Measurements from ENCODE around the gene MEF2C.

DNA sequence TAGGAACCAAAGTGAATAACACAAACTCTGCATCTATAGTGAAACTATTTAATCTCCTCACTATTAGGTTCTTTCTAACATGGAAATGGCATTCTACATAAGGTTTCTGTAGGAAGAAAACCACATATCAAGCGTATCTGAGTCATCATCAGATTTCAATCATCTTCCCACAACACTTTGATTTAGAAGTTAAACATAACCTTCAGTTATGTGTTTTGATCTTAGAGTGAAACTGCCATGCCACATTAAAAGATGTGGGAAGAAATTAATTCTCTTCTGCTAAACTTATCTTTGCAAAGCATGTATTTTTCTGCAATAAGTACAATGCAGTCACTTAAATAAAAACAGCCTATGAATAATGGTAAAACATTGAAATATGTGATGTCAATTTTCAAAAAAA, 55.0 kb downstream of the MEF2C start:
- TF ChIP-seq BHLHE40 (IDR thresholded peaks at IDR 0.05; ENCODE audit: low read length) (no peak), ZNF777 (CRISPR knock-in tag; IDR thresholded peaks at IDR 0.05) (no peak)
- TF ChIP-seq, protein P1, sequence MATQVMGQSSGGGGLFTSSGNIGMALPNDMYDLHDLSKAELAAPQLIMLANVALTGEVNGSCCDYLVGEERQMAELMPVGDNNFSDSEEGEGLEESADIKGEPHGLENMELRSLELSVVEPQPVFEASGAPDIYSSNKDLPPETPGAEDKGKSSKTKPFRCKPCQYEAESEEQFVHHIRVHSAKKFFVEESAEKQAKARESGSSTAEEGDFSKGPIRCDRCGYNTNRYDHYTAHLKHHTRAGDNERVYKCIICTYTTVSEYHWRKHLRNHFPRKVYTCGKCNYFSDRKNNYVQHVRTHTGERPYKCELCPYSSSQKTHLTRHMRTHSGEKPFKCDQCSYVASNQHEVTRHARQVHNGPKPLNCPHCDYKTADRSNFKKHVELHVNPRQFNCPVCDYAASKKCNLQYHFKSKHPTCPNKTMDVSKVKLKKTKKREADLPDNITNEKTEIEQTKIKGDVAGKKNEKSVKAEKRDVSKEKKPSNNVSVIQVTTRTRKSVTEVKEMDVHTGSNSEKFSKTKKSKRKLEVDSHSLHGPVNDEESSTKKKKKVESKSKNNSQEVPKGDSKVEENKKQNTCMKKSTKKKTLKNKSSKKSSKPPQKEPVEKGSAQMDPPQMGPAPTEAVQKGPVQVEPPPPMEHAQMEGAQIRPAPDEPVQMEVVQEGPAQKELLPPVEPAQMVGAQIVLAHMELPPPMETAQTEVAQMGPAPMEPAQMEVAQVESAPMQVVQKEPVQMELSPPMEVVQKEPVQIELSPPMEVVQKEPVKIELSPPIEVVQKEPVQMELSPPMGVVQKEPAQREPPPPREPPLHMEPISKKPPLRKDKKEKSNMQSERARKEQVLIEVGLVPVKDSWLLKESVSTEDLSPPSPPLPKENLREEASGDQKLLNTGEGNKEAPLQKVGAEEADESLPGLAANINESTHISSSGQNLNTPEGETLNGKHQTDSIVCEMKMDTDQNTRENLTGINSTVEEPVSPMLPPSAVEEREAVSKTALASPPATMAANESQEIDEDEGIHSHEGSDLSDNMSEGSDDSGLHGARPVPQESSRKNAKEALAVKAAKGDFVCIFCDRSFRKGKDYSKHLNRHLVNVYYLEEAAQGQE (IDR thresholded peaks at IDR 0.05; ENCODE audit: borderline replicate concordance in 1 of 2, low read depth in 1 of 2, low read length in 2 of 2): no peak
